ENCODE measurements around the gene PCNX2. TPM values are rescaled to one million over a fixed set of nuclear protein-coding genes. Genes with fewer than 3 reads are reported as not detected.

The PCNX2 gene
- total and polyA plus RNA-seq, 2 of the 8 experiments (the other 6 are each of a cell fraction or from before 2014, with no cell fraction given): 46.1 to 57.6 TPM

DNA sequence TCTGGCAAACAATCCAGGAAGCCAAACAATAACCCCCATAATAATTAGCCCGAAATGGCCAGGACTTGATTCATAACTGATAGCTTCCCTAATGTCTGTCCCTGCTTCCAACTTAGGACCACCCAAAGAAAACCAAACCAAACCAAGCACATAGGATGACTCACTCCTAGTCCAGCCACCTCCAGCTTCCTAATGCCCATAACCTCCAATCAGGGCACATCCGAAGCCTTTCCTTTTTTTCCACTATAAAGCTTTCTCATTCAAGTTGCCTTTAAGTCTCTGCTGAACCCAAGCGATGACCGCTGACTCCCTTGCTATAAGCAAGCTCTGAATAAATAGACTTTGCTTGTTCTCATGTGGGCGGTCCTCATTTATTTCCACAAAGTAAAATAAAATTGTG is 40.4 kb downstream of the PCNX2 start:
- no peak overlapping the region for H3K56ac ChIP-seq (replicated peaks; ENCODE audit: insufficient read length, low read depth, low read length)
- H3K9me3 ChIP-seq (ENCODE audit: insufficient read depth in 2 of 2, low read depth in 1 of 2, low read length in 1 of 2): no peaks in the 10 kb centered on the region
- H4K5ac ChIP-seq (ENCODE audit: insufficient read length, low read depth, low read length): no peak overlapping the region
- H3K79me2 ChIP-seq (ENCODE audit: control insufficient read depth in 1 of 2, insufficient read depth in 2 of 2, low read length in 2 of 2): peaks cover 3 to 39% of the 10 kb centered on the region in 2 experiments; a peak in 3 of 4 replicates
- WGBS, 2 experiments (ENCODE audit: extremely low coverage in 1 of 2, insufficient coverage in 1 of 2, insufficient read length in 1 of 2, insufficient replicate concordance in 2 of 2, low coverage in 1 of 2, low lambda C conversion rate in 2 of 2, missing lambda C conversion rate in 1 of 2): 91% methylated on average over 5 of the region's 5 CpGs; no CpG with 5 or more reads in 1 of the 2 experiments
- peaks cover 3 to 4% of the 10 kb centered on the region in 2 experiments for H4K20me1 ChIP-seq (replicated peaks in 1 of 2; ENCODE audit: control insufficient read depth in 1 of 2, insufficient read depth in 2 of 2, low read length in 2 of 2)
- H3K4me3 ChIP-seq (ENCODE audit: extremely low read depth in 1 of 4, insufficient read depth in 2 of 4, low read depth in 3 of 4, low read length in 4 of 4): no peak overlapping the region
- no peak overlapping the region for H3K14ac ChIP-seq (ENCODE audit: insufficient read length)
- H3K36me3 ChIP-seq (ENCODE audit: control insufficient read depth in 2 of 4, insufficient read depth in 4 of 4, low read length in 3 of 4): peaks cover 19 to 52% (median 38%) of the 10 kb centered on the region in 4 experiments
- H3K23ac ChIP-seq (ENCODE audit: insufficient read length): no peak overlapping the region
- H2BK12ac ChIP-seq (ENCODE audit: low read depth, low read length): no peak overlapping the region
- no peak for TF ChIP-seq RNF2 (IDR thresholded peaks at IDR 0.05; ENCODE audit: borderline replicate concordance, low read depth, low read length, missing control alignments, poor library complexity, severe bottlenecking)
- TF ChIP-seq TCF12 (IDR thresholded peaks at IDR 0.05; ENCODE audit: low read depth, low read length): no peak
- TF ChIP-seq JUN (IDR thresholded peaks at IDR 0.05; ENCODE audit: low read depth, low read length): no peak
- no peak for TF ChIP-seq TEAD4 (IDR thresholded peaks at IDR 0.05; ENCODE audit: low read depth, low read length)
- TF ChIP-seq KDM4A (IDR thresholded peaks at IDR 0.05; ENCODE audit: low read depth, low read length, severe bottlenecking): no peak
- TF ChIP-seq SIX5 (IDR thresholded peaks at IDR 0.05; ENCODE audit: low read depth, low read length): no peak
- no peak for TF ChIP-seq HDAC2 (IDR thresholded peaks at IDR 0.05; ENCODE audit: borderline replicate concordance in 1 of 2, low read depth in 2 of 2, low read length in 2 of 2)
- TF ChIP-seq CHD2 (IDR thresholded peaks at IDR 0.05; ENCODE audit: low read length): no peak
- TF ChIP-seq POLR2AphosphoS5 (IDR thresholded peaks at IDR 0.05; ENCODE audit: low read depth, low read length): no peak
- H2BK20ac ChIP-seq (ENCODE audit: low read length): no peak overlapping the region
- peaks cover 0 to 3% (median 0%) of the 10 kb centered on the region in 4 experiments; a peak in 1 of 7 replicates for H3K4me1 ChIP-seq (replicated peaks in 1 of 4; ENCODE audit: control insufficient read depth in 3 of 4, insufficient read depth in 4 of 4, low read length in 3 of 4)
- H2BK120ac ChIP-seq (replicated peaks; ENCODE audit: low read depth, low read length): no peak overlapping the region
- H2BK15ac ChIP-seq (ENCODE audit: low read length): no peak overlapping the region
- no peaks in the 10 kb centered on the region for H3K23me2 ChIP-seq (ENCODE audit: low read depth, low read length)
- H3K9ac ChIP-seq (replicated peaks in 1 of 4; ENCODE audit: extremely low read depth in 1 of 4, low read depth in 3 of 4, low read length in 3 of 4): no peak overlapping the region
- H2AK5ac ChIP-seq (ENCODE audit: low read depth, low read length): no peak overlapping the region
- no peak overlapping the region for H2BK5ac ChIP-seq (ENCODE audit: low read depth, low read length)
- DNase-seq (ENCODE audit: low read depth in 1 of 2, low spot score in 2 of 2) (no peak), FAIRE-seq (no peak)
- no peak overlapping the region for H4K91ac ChIP-seq (replicated peaks; ENCODE audit: insufficient read length, low read length)
- H3K4ac ChIP-seq (replicated peaks; ENCODE audit: insufficient read length, low read depth, low read length): no peak overlapping the region
- H2AFZ ChIP-seq (ENCODE audit: low read length): no peak overlapping the region
- no peak overlapping the region for H3K18ac ChIP-seq (ENCODE audit: extremely low read depth, low read length)
- H3K27me3 ChIP-seq (replicated peaks in 1 of 4; ENCODE audit: control insufficient read depth in 3 of 4, extremely low read depth in 1 of 4, insufficient read depth in 3 of 4, low read length in 3 of 4): no peaks in the 10 kb centered on the region
- no peak overlapping the region for H4K8ac ChIP-seq (ENCODE audit: extremely low read depth, insufficient read depth, low read length)
- no peak overlapping the region for H3K4me2 ChIP-seq (ENCODE audit: insufficient read depth in 1 of 2, low read depth in 2 of 2, low read length in 2 of 2)
- H3K27ac ChIP-seq (ENCODE audit: low read depth, low read length): no peak overlapping the region
- POLR2A ChIA-PET (ENCODE audit: partially characterized antibody): interaction anchor here (0.9 kb wide), 1 partner anchor 11 kb away, joined by 4 read pairs; no protein-coding TSS in a partner anchor
- CTCF ChIA-PET (ENCODE audit: partially characterized antibody): interaction anchor here (0.6 kb wide), 1 partner anchor 12 kb away, joined by 3 read pairs; no protein-coding TSS in a partner anchor
- peaks cover 3% of the 10 kb centered on the region for H3K79me1 ChIP-seq (ENCODE audit: low read depth, low read length)
